K562 (cell line): ENCODE measurements around the gene PRKAR1B. TPM values are rescaled to one million over a fixed set of nuclear protein-coding genes. Genes with fewer than 3 reads are reported as not detected.

Experiments used
- AFF1 ChIP-seq, 2 experiments: fragments of 450-650 bp; IDR thresholded peaks; 2 replicates each; pipeline ENCODE4 v1.6.1; 2018; ENCODE audit warnings: mild to moderate bottlenecking in 2 of 2, low read depth in 1 of 2; ENCODE audit not compliant: partially characterized antibody in 2 of 2
- ARNT ChIP-seq, 2 experiments: fragments of 450-650 bp; IDR thresholded peaks; 2 replicates each; pipeline ENCODE4 v1.6.1; 2016; ENCODE audit warnings: mild to moderate bottlenecking in 1 of 2
- ATF7 ChIP-seq: fragments of 450-650 bp; IDR thresholded peaks from 2 replicates; pipeline ENCODE4 v1.7.1; 2014; ENCODE audit warnings: mild to moderate bottlenecking, moderate library complexity
- CBX2 ChIP-seq: fragments of 200-600 bp; sonication (generic); IDR thresholded peaks from one replicate; pipeline ENCODE4 v1.6.1; 2012; ENCODE audit warnings: mild to moderate bottlenecking, low read length, inconsistent platforms; ENCODE audit not compliant: insufficient read depth, poor library complexity, severe bottlenecking
- CBX5 ChIP-seq: IDR thresholded peaks from 2 replicates; pipeline ENCODE4 v1.6.1; 2014; ENCODE audit warnings: low read depth, borderline replicate concordance
- ELF2 ChIP-seq: fragments of 250-450 bp; sonication (Bioruptor Pico); IDR thresholded peaks from 2 replicates; pipeline ENCODE4 v1.5.0; 2021; ENCODE audit warnings: mild to moderate bottlenecking
- ESRRB ChIP-seq: fragments of 250-450 bp; sonication (Bioruptor Pico); IDR thresholded peaks from 2 replicates; pipeline ENCODE4 v1.5.0; 2020; ENCODE audit warnings: mild to moderate bottlenecking, moderate library complexity, borderline replicate concordance
- HCFC1 ChIP-seq: IDR thresholded peaks from 2 replicates; pipeline ENCODE4 v1.6.1; 2012; ENCODE audit warnings: low read depth, low read length, improper control_type of control experiment
- KDM1A ChIP-seq, 2 experiments: fragments of 450-650 bp; IDR thresholded peaks; 2 replicates each; pipeline ENCODE4 v1.6.1; 2016; ENCODE audit warnings: mild to moderate bottlenecking in 2 of 2
- KDM5B ChIP-seq: fragments of 200-600 bp; sonication (generic); IDR thresholded peaks from 2 replicates; pipeline ENCODE4 v1.6.1; 2012; ENCODE audit warnings: low read depth, mild to moderate bottlenecking, moderate library complexity, low read length, control low read depth, inconsistent platforms; ENCODE audit not compliant: insufficient replicate concordance
- NCOA6 ChIP-seq: fragments of 450-650 bp; IDR thresholded peaks from 2 replicates; pipeline ENCODE4 v1.6.1; 2017; ENCODE audit warnings: mild to moderate bottlenecking
- NFXL1 ChIP-seq: fragments of 450-650 bp; formaldehyde crosslinking; IDR thresholded peaks from 2 replicates; pipeline ENCODE4 v1.4.0; 2021; ENCODE audit warnings: mild to moderate bottlenecking
- PTBP1 ChIP-seq: fragments of 200-400 bp; formaldehyde crosslinking; IDR thresholded peaks from 2 replicates; pipeline ENCODE4 v1.6.1; 2017; ENCODE audit warnings: low read depth, low read length
- RHOXF2B ChIP-seq: fragments of 250-450 bp; sonication (Bioruptor Pico); conservative IDR thresholded peaks from 2 replicates; pipeline ENCODE4 v1.5.1; 2021
- RUNX1 ChIP-seq: sonication (generic); IDR thresholded peaks from 2 replicates; pipeline ENCODE4 v1.6.1; 2016; ENCODE audit warnings: antibody characterized with exemption, low read depth
- SAFB2 ChIP-seq: fragments of 200-400 bp; formaldehyde crosslinking; IDR thresholded peaks from 2 replicates; pipeline ENCODE4 v1.6.1; 2018; ENCODE audit warnings: borderline replicate concordance, low read length, low read depth, moderate library complexity; ENCODE audit not compliant: severe bottlenecking
- THRB ChIP-seq: fragments of 450-650 bp; formaldehyde crosslinking; conservative IDR thresholded peaks from 2 replicates; pipeline ENCODE4 v1.4.0; 2022; ENCODE audit warnings: mild to moderate bottlenecking, missing genetic modification characterization
- TOE1 ChIP-seq, 2 experiments: fragments of 450-650 bp in 1 of 2; sonication (generic) in 1 of 2; formaldehyde crosslinking in 1 of 2; IDR thresholded peaks; 2 replicates each; pipeline versions ENCODE4 v1.7.1 to v1.8.0; 2016 to 2022; ENCODE audit warnings: borderline replicate concordance in 2 of 2, mild to moderate bottlenecking in 2 of 2, antibody characterized with exemption in 1 of 2, inconsistent platforms in 1 of 2, low read depth in 1 of 2, missing genetic modification reagents in 1 of 2, moderate library complexity in 1 of 2
- ZEB2 ChIP-seq: fragments of 450-650 bp; IDR thresholded peaks from 2 replicates; pipeline ENCODE4 v1.6.1; 2016
- ZNF232 ChIP-seq: sonication (generic); formaldehyde crosslinking; IDR thresholded peaks from 2 replicates; pipeline ENCODE4 v1.8.0; 2022; ENCODE audit warnings: mild to moderate bottlenecking, missing genetic modification reagents
- ZNF274 ChIP-seq: IDR thresholded peaks from 2 replicates; pipeline ENCODE4 v1.6.1; 2011; ENCODE audit warnings: low read depth, mild to moderate bottlenecking, low read length, moderate library complexity, borderline replicate concordance
- ZNF551 ChIP-seq: fragments of 250-450 bp; sonication (Bioruptor Pico); IDR thresholded peaks from 2 replicates; pipeline ENCODE4 v1.5.0; 2021; ENCODE audit warnings: mild to moderate bottlenecking, moderate library complexity
- ZNF586 ChIP-seq: fragments of 450-650 bp; formaldehyde crosslinking; conservative IDR thresholded peaks from 2 replicates; pipeline ENCODE4 v1.4.0; 2020; ENCODE audit warnings: mild to moderate bottlenecking, moderate library complexity
- ZNF77 ChIP-seq: fragments of 250-450 bp; sonication (Bioruptor Pico); IDR thresholded peaks from 2 replicates; pipeline ENCODE4 v1.5.0; 2020
- ZSCAN32 ChIP-seq: fragments of 450-650 bp; formaldehyde crosslinking; IDR thresholded peaks from 2 replicates; pipeline ENCODE4 v1.4.0; 2020; ENCODE audit warnings: mild to moderate bottlenecking, moderate library complexity
- polyA plus RNA-seq, 8 experiments: library from polyadenylated mRNA; depleted of rRNA in 4 of 8; stranded (reverse) in 5 of 8; unstranded in 3 of 8; fragments of >200 nt; fragmentation: Nextera tagmentation in 2 of 8; fragmentation: Illumina TruSeq in 1 of 8; extraction: Ambion mirVana in 2 of 8; extraction: Trizol in 1 of 8; gene quantifications; 2 replicates each; pipeline versions ENCODE4 v1.2.1 to v1.2.3, GENCODE V29; 2011 to 2014; ENCODE audit warnings: inconsistent platforms in 1 of 8, missing spikeins in 1 of 8
- total RNA-seq, 7 experiments: library from RNA; depleted of rRNA in 6 of 7; stranded (reverse); fragments of >200 nt in 6 of 7; fragmentation: Illumina TruSeq in 2 of 7; extraction: Trizol in 2 of 7; gene quantifications; 2 replicates each; pipeline versions ENCODE4 v1.2.1 to v1.2.3, GENCODE V29; 2011 to 2021; ENCODE audit warnings: low replicate concordance in 1 of 7

Gene PRKAR1B
- total and polyA plus RNA-seq, 9 of the 15 experiments (the other 6 are each of a cell fraction or from before 2014, with no cell fraction given) = 0.99 to 30.5 (median 12.7) TPM

- TF ChIP-seq ZNF77 (CRISPR knock-in tag) = no peak
- no peak for TF ChIP-seq TOE1 (IDR thresholded peaks at IDR 0.05; ENCODE audit: borderline replicate concordance)
- TF ChIP-seq TOE1 (CRISPR knock-in tag; IDR thresholded peaks at IDR 0.05; ENCODE audit: borderline replicate concordance, low read depth) = no peak
- no peak for TF ChIP-seq CBX5
- TF ChIP-seq PTBP1 = no peak
- TF ChIP-seq ZSCAN32 = no peak
- TF ChIP-seq NCOA6 = no peak
- no peak for TF ChIP-seq AFF1 (IDR thresholded peaks at IDR 0.05; ENCODE audit: low read depth in 1 of 2, partially characterized antibody in 2 of 2)
- TF ChIP-seq CBX2 = no peak
- peak; percentile 50 to 81; a peak in 3 of 4 replicates for TF ChIP-seq KDM1A (IDR thresholded peaks at IDR 0.05)
- no peak for TF ChIP-seq RHOXF2B (CRISPR knock-in tag)
- TF ChIP-seq ESRRB (CRISPR knock-in tag) = no peak
- TF ChIP-seq HCFC1 = no peak
- TF ChIP-seq ARNT (IDR thresholded peaks at IDR 0.05) = 0 out of 4 replicates have a peak, but pooled peaks of 1 of the 2 experiments have one; percentile 14
- no peak for TF ChIP-seq ZNF274
- TF ChIP-seq ZNF232 (CRISPR knock-in tag) = no peak
- no peak for TF ChIP-seq KDM5B
- TF ChIP-seq ZNF586 = no peak
- TF ChIP-seq ZNF551 (CRISPR knock-in tag) = no peak
- TF ChIP-seq ATF7 = no peak
- no peak for TF ChIP-seq RUNX1
- TF ChIP-seq SAFB2 = no peak
- no peak for TF ChIP-seq ELF2
- TF ChIP-seq ZEB2 = no peak
- 0 out of 2 replicates have a peak, but pooled peaks have one; percentile 45 for TF ChIP-seq THRB (CRISPR knock-in tag)
- no peak for TF ChIP-seq NFXL1
Observed at GRCh38 chr7:603152-603951, 123.7 kb downstream of the PRKAR1B start (continued).
